Nephron progenitor cell (in vitro differentiated cells): Measurements from ENCODE around the gene ADAMTS13.
"Not testable (repeated sequence)": the region's sequence is repeated elsewhere in the genome, so short reads cannot be mapped to it uniquely, and the experiment has no call there.

ENCODE experiments used
- DNase-seq: peaks from one replicate; pipeline ENCODE4 v3.0.0; 2021
- H3K27ac Mint-ChIP-seq: 2 replicates; pipeline ENCODE4 v1.8.0; 2021; ENCODE audit warnings: mild to moderate bottlenecking, moderate library complexity, mixed read lengths
- H3K27me3 Mint-ChIP-seq: 2 replicates; pipeline ENCODE4 v1.8.0; 2021; ENCODE audit warnings: mild to moderate bottlenecking, low read depth, mixed read lengths; ENCODE audit not compliant: poor library complexity
- H3K36me3 Mint-ChIP-seq: 2 replicates; pipeline ENCODE4 v1.8.0; 2021; ENCODE audit warnings: low read depth, mixed read lengths
- H3K4me1 Mint-ChIP-seq: 2 replicates; pipeline ENCODE4 v1.8.0; 2021; ENCODE audit warnings: mixed read lengths
- H3K4me3 Mint-ChIP-seq: 2 replicates; pipeline ENCODE4 v1.8.0; 2021; ENCODE audit warnings: mild to moderate bottlenecking, moderate library complexity, mixed read lengths
- H3K9me3 Mint-ChIP-seq: 2 replicates; pipeline ENCODE4 v1.8.0; 2021; ENCODE audit warnings: mild to moderate bottlenecking, moderate library complexity, mixed read lengths
- CTCF ChIP-seq: fragments of 200-600 bp; sonication (generic); IDR thresholded peaks from 2 replicates; pipeline ENCODE4 v1.5.0; 2021; ENCODE audit warnings: antibody characterized with exemption

The ADAMTS13 gene

GRCh38 chr9:133448487-133448972 is 26.4 kb downstream of the ADAMTS13 start:
- Mint-ChIP-seq H3K9me3 (no peaks in the 10 kb centered on the region), H3K4me3 (no peak overlapping the region), H3K4me1 (peaks cover 11% of the 10 kb centered on the region), H3K27ac (no peak overlapping the region), H3K27me3 (peaks cover 12% of the 10 kb centered on the region), H3K36me3 (no peaks in the 10 kb centered on the region)
- no peak for DNase-seq
- TF ChIP-seq CTCF = no peak

GRCh38 chr9:133449760-133450159 is 27.6 kb downstream of the ADAMTS13 start:
- H3K4me3 Mint-ChIP-seq = no peak overlapping the region
- H3K4me1 Mint-ChIP-seq = peaks cover 6% of the 10 kb centered on the region
- no peaks in the 10 kb centered on the region for H3K9me3 Mint-ChIP-seq
- peaks cover 12% of the 10 kb centered on the region for H3K27me3 Mint-ChIP-seq
- no peaks in the 10 kb centered on the region for H3K36me3 Mint-ChIP-seq
- no peak for DNase-seq
- no peak overlapping the region for H3K27ac Mint-ChIP-seq
- TF ChIP-seq CTCF = no peak

GRCh38 chr9:133451865-133452264 is 29.7 kb downstream of the ADAMTS13 start:
- not testable (repeated sequence) for H3K27ac Mint-ChIP-seq, DNase-seq, H3K4me1 Mint-ChIP-seq, H3K4me3 Mint-ChIP-seq, H3K36me3 Mint-ChIP-seq, H3K9me3 Mint-ChIP-seq, H3K27me3 Mint-ChIP-seq

- no peak for TF ChIP-seq CTCF
- Mint-ChIP-seq H3K27me3 (peaks cover 6% of the 10 kb centered on the region), H3K4me3 (no peak overlapping the region), H3K9me3 (no peaks in the 10 kb centered on the region), H3K27ac (no peak overlapping the region), H3K36me3 (no peaks in the 10 kb centered on the region), H3K4me1 (no peaks in the 10 kb centered on the region)
- no peak for DNase-seq
These were observed 30.4 kb downstream of the ADAMTS13 start for GRCh38 chr9:133452562-133452961.

- Mint-ChIP-seq H3K9me3 (no peaks in the 10 kb centered on the region), H3K27ac (peak overlapping the region; percentile 55), H3K36me3 (no peaks in the 10 kb centered on the region), H3K4me1 (peaks cover under 1% of the 10 kb centered on the region), H3K27me3 (peaks cover 6% of the 10 kb centered on the region), H3K4me3 (no peak overlapping the region)
- TF ChIP-seq CTCF = no peak
- no peak for DNase-seq
These were observed 31.5 kb downstream of the ADAMTS13 start for GRCh38 chr9:133453651-133454050.

GRCh38 chr9:133454325-133454724 is 32.2 kb downstream of the ADAMTS13 start:
- H3K4me1 Mint-ChIP-seq = peaks cover 7% of the 10 kb centered on the region
- no peak for DNase-seq
- H3K27me3 Mint-ChIP-seq = peaks cover 6% of the 10 kb centered on the region
- TF ChIP-seq CTCF = no peak
- H3K4me3 Mint-ChIP-seq = no peak overlapping the region
- no peaks in the 10 kb centered on the region for H3K36me3 Mint-ChIP-seq
- peak overlapping the region; percentile 26 for H3K27ac Mint-ChIP-seq
- no peaks in the 10 kb centered on the region for H3K9me3 Mint-ChIP-seq
